NCI-H510A (cell line): Measurements from ENCODE around the gene MARCHF9.

Source experiments
- DNase-seq: peaks from one replicate; lab custom pipeline; 2025; lab: John Stamatoyannopoulos, UW

MARCHF9 gene

GRCh38 chr12:57800965-57801364, 46.1 kb downstream of the MARCHF9 start:
- no peak for DNase-seq

DNA sequence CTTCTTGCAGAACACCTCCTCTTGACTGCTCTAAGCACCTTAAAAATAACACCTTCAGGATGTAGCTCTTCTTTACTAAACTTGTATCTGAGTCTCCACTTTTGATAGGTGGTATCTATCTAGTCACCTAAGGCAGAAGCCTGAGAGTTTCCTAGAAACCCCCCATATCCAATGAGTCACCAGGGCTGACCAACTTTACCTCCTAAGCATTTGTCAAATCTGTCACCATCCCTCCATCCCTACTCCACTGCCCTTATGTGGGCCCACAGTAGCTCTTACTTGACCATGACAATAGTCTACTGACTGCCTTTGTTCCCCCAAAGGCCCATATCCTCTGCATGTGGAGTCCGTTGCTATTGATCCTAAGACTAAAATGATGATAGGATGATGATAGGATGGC, 47.7 kb downstream of the MARCHF9 start:
- DNase-seq, result no peak

DNA sequence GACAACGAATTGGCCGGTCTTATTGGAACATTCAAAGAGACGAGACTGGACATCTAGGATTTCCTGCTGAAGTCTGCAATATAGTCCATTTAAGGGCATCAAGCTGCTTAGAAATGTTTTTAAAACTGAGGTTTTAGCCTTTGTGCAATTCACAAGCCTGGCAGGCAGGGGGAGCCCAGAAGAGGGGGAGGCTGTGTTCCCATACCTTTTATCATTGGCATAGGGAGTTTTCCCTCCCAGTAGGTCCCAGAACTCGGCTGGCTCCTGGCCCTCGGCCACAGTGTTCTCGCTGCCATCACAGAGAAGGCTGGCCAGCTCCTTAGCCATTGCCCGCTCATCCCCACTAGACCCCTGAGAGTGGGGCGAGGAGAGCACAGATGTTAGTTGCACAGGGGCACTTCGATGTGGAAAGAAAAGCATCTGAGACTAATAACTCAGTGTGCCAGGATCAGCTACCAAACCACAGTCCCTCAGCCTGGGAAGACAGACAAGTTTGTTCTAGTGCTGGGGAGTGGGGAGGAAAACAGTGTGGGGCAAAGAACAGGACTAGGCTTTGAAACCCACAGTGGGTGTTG, 48.5 kb downstream of the MARCHF9 start:
- peak; percentile 25 for DNase-seq

DNA sequence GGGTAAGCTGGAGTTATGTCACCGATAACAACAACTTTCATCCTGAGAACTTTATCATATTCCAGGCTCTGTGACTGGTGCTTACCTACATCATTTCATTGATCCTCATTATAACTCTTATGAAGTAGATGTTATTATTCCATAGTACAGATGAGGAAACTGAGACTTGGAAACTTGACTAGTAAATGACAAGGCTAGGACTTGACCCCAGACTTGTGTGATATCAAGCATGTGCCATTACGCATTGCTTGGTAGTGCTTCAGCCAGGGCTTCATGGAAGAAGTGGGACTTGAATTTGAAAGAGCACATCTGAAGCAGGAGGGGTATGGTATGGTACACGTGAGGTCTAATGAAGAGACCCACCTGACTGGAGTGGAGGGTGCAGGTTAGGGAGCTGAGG, 51.8 kb downstream of the MARCHF9 start:
- no peak for DNase-seq

DNA sequence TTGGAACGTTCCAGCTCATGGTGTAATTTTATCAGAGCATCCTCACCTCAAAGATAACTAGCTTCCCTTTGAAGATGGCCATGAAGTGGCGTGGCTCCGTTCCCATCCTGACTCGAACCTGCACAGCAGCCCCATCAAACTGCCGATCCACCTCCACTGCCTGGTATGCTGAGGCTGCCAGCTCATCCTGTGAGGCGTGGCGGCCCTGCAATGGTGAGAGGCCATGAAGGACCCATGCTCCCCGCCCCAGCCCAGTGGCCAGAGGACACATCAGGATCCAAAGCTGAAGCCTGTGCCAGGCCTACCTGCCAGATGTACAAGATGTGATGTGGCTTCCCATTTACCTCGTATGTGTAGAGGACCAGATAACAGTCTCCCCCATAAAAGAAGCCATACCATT, 52.4 kb downstream of the MARCHF9 start:
- DNase-seq, result no peak

DNA sequence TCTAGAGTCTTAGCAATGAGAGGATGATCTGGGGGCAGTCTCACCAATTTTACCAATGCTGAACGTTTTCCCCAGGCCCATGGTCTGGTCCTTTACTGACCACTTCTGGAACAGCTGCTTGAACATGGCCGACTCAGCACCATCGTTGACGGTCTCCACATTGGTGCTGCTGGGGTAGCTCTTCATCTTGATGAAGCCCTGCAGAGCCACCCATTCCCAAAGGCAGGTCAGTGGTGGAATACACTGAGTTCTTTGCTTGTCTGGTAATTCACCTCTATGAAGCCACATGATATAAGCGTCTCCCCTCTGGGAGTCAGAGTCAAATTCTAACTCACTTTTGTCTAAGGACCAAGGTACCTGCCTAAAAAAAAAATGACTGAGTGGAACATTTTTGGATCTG, 53.4 kb downstream of the MARCHF9 start:
- no peak for DNase-seq

GRCh38 chr12:57809425-57809824, 54.5 kb downstream of the MARCHF9 start:
- DNase-seq, result peak; percentile 40
